22Rv1 (cell line): ENCODE results near the gene TTC28.

Source experiments
- H3K27ac ChIP-seq: fragments of 450-650 bp; 2 replicates; pipeline ENCODE4 v1.5.1; 2017
- ZFX ChIP-seq: fragments of 450-650 bp; IDR thresholded peaks from 2 replicates; pipeline ENCODE4 v1.6.1; 2017; ENCODE audit warnings: antibody characterized with exemption, borderline replicate concordance
- TF ChIP-seq, protein P1 (sequence below): fragments of 450-650 bp; IDR thresholded peaks from 2 replicates; pipeline ENCODE4 v1.5.1; 2017; ENCODE audit warnings: mild to moderate bottlenecking

The TTC28 gene

DNA sequence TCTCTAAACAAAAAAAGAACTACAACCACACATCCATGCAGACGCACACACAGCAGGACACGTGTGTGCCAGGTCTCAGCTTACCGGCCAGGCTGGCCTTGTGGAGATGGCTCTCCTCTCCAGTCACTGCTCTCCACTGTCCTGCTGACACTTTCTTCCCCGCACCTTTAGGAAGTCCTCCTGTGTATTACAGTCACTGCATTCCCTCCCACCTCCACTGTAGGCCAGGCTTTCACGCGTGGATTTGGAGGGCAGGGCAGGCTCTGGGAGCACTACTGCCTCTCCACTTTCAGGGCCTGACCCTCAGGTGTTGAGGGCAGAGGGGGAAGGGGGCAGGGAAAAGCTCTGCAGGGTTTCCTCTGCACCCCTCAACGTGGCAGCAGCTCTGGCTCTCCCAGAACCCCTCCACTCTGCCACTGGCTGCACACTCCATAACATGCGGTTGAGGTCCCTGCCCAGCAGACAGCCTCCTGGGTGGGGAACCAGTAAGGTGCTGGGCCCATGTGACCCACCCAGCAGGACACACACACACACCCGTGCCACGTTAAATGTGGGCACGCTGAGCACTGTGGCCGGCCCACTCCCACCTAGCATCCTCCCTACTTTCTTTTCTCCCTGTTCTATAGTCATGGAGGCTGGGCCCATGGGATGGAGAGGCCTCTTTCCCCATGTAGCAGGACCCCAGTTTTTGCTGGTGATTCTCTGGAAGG, 653.6 kb downstream of the TTC28 start:
- H3K27ac ChIP-seq: no peak overlapping the region

DNA sequence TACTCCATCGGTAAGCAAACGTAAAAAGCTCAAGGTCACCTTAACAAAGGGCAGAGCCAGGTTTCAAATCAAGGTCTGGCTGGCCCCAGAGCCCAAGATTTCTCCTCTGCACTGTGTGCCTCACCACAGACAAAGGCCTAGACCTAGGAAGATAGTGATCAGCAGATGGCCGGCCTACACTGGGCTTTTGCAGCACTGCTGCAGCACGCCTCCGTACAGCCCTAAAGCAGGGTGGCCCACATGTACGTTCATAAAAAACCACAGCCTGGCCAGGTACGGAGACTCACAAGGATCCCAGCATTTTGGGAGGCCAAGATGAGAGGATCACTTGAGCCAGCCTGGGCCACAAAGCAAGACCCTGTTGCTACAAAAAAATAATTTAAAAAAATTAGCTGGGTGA, 654.3 kb downstream of the TTC28 start:
- TF ChIP-seq ZFX: no peak
- TF ChIP-seq, protein P1, sequence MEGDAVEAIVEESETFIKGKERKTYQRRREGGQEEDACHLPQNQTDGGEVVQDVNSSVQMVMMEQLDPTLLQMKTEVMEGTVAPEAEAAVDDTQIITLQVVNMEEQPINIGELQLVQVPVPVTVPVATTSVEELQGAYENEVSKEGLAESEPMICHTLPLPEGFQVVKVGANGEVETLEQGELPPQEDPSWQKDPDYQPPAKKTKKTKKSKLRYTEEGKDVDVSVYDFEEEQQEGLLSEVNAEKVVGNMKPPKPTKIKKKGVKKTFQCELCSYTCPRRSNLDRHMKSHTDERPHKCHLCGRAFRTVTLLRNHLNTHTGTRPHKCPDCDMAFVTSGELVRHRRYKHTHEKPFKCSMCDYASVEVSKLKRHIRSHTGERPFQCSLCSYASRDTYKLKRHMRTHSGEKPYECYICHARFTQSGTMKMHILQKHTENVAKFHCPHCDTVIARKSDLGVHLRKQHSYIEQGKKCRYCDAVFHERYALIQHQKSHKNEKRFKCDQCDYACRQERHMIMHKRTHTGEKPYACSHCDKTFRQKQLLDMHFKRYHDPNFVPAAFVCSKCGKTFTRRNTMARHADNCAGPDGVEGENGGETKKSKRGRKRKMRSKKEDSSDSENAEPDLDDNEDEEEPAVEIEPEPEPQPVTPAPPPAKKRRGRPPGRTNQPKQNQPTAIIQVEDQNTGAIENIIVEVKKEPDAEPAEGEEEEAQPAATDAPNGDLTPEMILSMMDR: no peak
- no peak overlapping the region for H3K27ac ChIP-seq

More for the DNA sequence above, 653.6 kb downstream of the TTC28 start:
- TF ChIP-seq ZFX: no peak
- TF ChIP-seq, protein P1: no peak

DNA sequence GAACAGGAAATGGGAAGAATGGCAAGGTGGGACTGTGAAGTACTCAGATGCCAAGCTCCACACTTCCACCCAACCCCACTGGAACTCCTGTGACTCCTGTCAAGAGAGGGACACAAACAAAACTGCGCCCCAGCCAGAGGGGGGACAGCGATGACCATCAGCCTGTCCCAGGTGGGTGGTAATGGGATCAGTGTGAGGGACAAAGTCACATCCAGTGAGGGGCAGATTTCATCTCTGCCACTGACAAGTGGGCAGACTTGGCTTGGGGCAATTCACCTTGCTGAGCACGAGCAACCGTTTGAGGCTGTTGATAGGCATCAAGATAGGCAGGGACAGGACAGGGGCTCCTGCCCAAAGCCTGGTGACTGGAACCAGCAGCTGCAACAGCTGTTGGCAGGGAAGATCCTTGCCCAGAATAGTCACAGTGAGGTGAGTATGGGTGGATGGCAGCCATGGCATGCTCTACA, 655.2 kb downstream of the TTC28 start:
- H3K27ac ChIP-seq: no peak overlapping the region
- TF ChIP-seq, protein P1: no peak

DNA sequence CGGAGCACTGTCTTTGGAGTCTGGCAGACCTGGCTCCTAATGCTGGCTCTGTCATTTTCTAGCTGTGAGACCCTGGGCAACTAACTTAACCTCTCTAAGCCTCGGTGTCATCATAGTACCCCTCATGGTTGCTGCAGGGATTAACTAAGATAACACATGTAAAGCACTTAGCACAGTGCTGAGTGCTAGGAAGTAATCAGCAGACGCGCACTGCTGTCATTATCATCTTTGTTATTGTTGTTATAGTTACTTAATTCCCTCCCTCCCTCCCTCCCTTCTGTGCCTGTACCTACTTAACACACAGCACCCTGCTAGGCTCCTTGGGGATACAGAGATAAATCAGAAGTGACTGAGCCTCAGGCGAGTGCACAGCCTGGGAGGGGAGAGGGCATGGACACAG, 655.9 kb downstream of the TTC28 start:
- TF ChIP-seq ZFX: no peak
- TF ChIP-seq, protein P1: no peak
- no peak overlapping the region for H3K27ac ChIP-seq

DNA sequence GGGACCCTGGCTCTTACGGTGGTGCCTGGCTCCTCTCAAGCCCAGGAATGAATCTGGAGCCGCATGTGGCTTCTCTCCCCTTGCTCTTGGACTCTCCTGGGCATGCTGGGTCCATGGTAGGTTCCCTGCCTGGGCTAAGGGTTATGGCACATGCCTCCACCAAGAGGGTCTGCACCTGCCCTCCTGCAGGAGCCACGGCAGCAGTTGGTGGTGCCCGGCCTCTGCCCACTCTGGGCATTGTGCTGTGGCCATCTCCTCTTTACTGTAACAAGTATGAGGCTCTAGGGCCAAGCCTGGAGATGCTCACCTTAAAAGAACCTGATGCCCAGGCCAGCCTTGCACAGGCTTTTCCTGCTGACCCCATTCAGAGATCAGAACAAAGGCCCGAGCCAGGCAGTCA, 656.6 kb downstream of the TTC28 start:
- no peak overlapping the region for H3K27ac ChIP-seq
- no peak for TF ChIP-seq ZFX
- TF ChIP-seq, protein P1: no peak

DNA sequence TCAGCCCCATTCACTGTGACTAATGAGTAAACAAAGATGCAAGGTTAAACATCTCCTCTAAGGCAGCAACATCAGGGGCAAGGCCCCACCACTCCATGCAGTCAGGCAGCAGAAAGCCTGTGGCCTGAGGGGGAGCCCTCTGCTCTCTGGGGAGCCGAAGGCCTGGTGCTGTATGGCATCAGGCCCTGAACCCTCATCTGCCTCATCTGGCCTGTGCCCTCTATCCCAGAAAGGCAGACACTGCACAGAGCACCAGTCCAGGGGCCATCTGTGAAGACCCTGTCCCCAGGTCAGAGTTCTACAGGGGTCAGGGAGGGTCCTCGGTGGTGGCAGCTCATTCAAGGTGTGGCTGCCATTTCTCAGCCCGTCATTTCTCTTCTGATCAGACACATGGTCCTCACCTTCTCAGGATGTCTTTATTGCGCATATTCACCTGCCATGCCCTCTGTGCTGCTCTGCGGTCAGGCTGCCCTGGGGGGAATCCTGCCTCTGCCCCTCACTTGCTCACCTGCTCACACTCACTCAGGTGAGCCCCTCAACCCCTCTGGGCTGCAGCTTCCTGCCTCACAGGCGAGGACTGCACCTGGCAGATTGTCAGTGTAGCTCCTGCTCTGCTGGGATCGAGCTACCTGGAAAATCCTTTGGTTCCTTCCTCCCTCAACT, 657.5 kb downstream of the TTC28 start:
- no peak overlapping the region for H3K27ac ChIP-seq
- TF ChIP-seq, protein P1: no peak
- no peak for TF ChIP-seq ZFX
